ENCODE results near the gene CLTA. TPM values are rescaled to one million over a fixed set of nuclear protein-coding genes. Genes with fewer than 3 reads are reported as not detected.

The CLTA gene
- total RNA-seq, 1 experiment from 2014 or later = 760 TPM

DNA sequence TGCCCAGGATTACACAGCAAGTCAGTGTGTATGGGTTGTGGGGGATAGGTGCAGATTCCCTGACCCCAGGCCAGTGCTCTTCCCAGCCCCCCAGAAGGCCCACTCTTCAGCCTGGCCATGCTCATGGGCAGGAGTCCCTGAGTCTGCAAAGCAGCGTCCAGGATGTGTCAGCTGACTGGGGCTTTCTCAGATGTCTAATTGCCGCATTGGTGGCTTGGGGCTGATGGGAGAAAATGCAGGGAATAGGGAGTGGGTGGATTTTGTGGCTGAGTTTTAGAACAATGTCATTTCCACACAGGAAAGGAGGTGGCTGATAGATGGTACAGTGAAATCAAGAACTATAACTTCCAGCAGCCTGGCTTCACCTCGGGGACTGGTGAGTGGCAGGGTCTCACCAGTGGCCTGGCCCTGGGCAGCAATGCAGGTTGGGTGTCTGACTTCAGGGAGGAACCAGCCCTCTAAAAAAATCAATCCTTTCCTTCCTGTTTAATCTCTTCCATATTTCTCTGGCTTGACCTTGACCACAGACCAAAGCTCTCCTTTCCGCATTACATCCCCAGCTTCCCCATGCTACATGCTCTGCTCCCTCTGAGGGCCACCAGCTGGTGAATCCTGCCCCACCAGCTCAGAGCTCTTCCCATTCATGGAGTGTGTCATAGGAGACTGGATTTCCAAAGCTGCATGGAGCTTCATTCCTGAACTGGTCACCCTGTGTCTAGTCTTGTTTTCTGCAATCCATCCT lies 40.0 kb upstream of the CLTA start:
- peaks cover 12% of the 10 kb centered on the region for H3K4me1 ChIP-seq (ENCODE audit: control insufficient read depth, insufficient read depth, low read length)
- ChIA-PET POLR2A (no interaction called here), CTCF (interaction anchor here (0.6 kb wide), 1 partner anchor 204 kb away, joined by 4 read pairs; no protein-coding TSS in a partner anchor)
- intact Hi-C loops (cut with micrococcal nuclease; ENCODE audit: unreplicated experiment) (no loop called here), in situ Hi-C loops (cut with HindIII; ENCODE audit: low pct_unique_long_range_greater_than_20kb, low sequenced_read_pairs) (no loop called here)
- no peaks in the 10 kb centered on the region for H3K9me3 ChIP-seq (ENCODE audit: control insufficient read depth, insufficient read depth, low read depth, low read length)
- BruUV-seq (replicated peaks) = no TSS peak
- ATAC-seq = no peak
- H3K36me3 ChIP-seq (ENCODE audit: control insufficient read depth, insufficient read depth, low read length) = no peaks in the 10 kb centered on the region
- no peak for TF ChIP-seq TCF7L2 (IDR thresholded peaks at IDR 0.05; ENCODE audit: low read depth, low read length)
- TF ChIP-seq, protein P1, sequence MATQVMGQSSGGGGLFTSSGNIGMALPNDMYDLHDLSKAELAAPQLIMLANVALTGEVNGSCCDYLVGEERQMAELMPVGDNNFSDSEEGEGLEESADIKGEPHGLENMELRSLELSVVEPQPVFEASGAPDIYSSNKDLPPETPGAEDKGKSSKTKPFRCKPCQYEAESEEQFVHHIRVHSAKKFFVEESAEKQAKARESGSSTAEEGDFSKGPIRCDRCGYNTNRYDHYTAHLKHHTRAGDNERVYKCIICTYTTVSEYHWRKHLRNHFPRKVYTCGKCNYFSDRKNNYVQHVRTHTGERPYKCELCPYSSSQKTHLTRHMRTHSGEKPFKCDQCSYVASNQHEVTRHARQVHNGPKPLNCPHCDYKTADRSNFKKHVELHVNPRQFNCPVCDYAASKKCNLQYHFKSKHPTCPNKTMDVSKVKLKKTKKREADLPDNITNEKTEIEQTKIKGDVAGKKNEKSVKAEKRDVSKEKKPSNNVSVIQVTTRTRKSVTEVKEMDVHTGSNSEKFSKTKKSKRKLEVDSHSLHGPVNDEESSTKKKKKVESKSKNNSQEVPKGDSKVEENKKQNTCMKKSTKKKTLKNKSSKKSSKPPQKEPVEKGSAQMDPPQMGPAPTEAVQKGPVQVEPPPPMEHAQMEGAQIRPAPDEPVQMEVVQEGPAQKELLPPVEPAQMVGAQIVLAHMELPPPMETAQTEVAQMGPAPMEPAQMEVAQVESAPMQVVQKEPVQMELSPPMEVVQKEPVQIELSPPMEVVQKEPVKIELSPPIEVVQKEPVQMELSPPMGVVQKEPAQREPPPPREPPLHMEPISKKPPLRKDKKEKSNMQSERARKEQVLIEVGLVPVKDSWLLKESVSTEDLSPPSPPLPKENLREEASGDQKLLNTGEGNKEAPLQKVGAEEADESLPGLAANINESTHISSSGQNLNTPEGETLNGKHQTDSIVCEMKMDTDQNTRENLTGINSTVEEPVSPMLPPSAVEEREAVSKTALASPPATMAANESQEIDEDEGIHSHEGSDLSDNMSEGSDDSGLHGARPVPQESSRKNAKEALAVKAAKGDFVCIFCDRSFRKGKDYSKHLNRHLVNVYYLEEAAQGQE (IDR thresholded peaks at IDR 0.05; ENCODE audit: insufficient read depth in 1 of 2, low read depth in 2 of 2, low read length in 1 of 2) = no peak
- no peak for TF ChIP-seq SIN3A (IDR thresholded peaks at IDR 0.05; ENCODE audit: borderline replicate concordance, insufficient read depth, low read depth, low read length)
- TF ChIP-seq, protein P2, sequence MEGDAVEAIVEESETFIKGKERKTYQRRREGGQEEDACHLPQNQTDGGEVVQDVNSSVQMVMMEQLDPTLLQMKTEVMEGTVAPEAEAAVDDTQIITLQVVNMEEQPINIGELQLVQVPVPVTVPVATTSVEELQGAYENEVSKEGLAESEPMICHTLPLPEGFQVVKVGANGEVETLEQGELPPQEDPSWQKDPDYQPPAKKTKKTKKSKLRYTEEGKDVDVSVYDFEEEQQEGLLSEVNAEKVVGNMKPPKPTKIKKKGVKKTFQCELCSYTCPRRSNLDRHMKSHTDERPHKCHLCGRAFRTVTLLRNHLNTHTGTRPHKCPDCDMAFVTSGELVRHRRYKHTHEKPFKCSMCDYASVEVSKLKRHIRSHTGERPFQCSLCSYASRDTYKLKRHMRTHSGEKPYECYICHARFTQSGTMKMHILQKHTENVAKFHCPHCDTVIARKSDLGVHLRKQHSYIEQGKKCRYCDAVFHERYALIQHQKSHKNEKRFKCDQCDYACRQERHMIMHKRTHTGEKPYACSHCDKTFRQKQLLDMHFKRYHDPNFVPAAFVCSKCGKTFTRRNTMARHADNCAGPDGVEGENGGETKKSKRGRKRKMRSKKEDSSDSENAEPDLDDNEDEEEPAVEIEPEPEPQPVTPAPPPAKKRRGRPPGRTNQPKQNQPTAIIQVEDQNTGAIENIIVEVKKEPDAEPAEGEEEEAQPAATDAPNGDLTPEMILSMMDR (IDR thresholded peaks at IDR 0.05) = no peak
- no peak for TF ChIP-seq POLR2AphosphoS5 (IDR thresholded peaks at IDR 0.05; ENCODE audit: low read depth, low read length)
- DNase-seq (ENCODE audit: low read depth, low spot score) = no peak
- H3K27ac ChIP-seq (ENCODE audit: low read length) = no peak overlapping the region
- no peaks in the 10 kb centered on the region for H3K27me3 ChIP-seq (ENCODE audit: control insufficient read depth, insufficient read depth, low read length)
- no peak overlapping the region for H3K4me3 ChIP-seq (ENCODE audit: low read depth in 2 of 2, low read length in 2 of 2)

DNA sequence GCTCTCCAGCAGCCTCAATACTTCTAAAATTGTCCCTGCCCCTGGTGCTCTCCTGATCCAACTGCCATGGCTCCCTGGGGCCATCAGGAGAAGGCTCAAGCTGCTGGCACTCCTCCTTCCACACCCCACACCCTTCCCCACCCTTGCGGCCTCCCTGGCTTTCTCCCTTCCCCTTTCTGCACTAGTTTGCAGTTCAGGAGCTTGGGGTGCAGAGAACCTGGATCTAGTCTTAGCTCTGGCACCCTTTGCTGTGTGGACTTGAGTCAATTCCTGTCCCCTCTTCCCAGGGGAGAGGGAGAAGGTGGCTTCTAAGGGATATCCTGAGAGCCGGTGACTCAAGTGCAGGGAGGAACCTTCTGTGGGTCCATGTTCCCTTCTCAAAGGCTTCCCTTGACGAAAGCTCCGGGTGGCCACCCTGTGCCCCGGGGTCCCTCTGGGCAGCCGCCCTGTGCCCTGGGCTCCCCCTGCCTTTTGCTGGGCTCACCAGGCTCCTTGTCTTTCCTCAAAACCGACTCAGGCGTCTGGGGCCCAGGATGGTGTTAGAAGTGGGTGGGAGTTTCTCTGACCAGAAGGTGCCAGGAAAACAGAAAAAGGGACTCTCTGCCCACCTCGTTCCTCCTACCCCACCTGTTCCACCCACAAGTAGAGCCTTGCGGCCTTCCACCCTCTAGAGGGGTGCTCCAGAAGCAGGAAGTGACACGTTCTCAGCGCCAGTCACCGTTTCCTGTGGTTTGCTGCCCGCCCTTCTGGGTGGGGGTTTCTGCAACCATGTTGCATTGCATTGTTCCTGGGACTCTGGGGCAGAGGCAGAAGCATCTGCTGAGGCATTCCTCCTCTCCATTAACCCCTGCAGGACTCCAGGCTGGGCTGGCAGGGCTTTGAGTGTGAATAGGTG lies 39.2 kb upstream of the CLTA start:
- no peak for DNase-seq (ENCODE audit: low read depth, low spot score)
- ChIA-PET CTCF (interaction anchor here (0.5 kb wide), 1 partner anchor 33 kb away, joined by 3 read pairs; no protein-coding TSS in a partner anchor), POLR2A (interaction anchor here (0.7 kb wide), 2 partner anchors 142 to 1465 kb away, joined by 13 to 17 read pairs; no protein-coding TSS in a partner anchor)
- no TSS peak for BruUV-seq (replicated peaks)
- ATAC-seq = no peak
- TF ChIP-seq, protein P2 (IDR thresholded peaks at IDR 0.05) = no peak
- TF ChIP-seq, protein P1 (IDR thresholded peaks at IDR 0.05; ENCODE audit: insufficient read depth in 1 of 2, low read depth in 2 of 2, low read length in 1 of 2) = no peak
- TF ChIP-seq SIN3A (IDR thresholded peaks at IDR 0.05; ENCODE audit: borderline replicate concordance, insufficient read depth, low read depth, low read length) (no peak), TCF7L2 (IDR thresholded peaks at IDR 0.05; ENCODE audit: low read depth, low read length) (no peak), POLR2AphosphoS5 (IDR thresholded peaks at IDR 0.05; ENCODE audit: low read depth, low read length) (no peak)
- Histone ChIP-seq H3K4me3 (ENCODE audit: low read depth in 2 of 2, low read length in 2 of 2) (no peak overlapping the region), H3K27ac (ENCODE audit: low read length) (no peak overlapping the region), H3K9me3 (ENCODE audit: control insufficient read depth, insufficient read depth, low read depth, low read length) (no peaks in the 10 kb centered on the region; the same call in 1 of the 2 replicates), H3K27me3 (ENCODE audit: control insufficient read depth, insufficient read depth, low read length) (no peaks in the 10 kb centered on the region), H3K36me3 (ENCODE audit: control insufficient read depth, insufficient read depth, low read length) (no peaks in the 10 kb centered on the region), H3K4me1 (ENCODE audit: control insufficient read depth, insufficient read depth, low read length) (peaks cover 12% of the 10 kb centered on the region)
- in situ Hi-C loops (cut with HindIII; ENCODE audit: low pct_unique_long_range_greater_than_20kb, low sequenced_read_pairs) (no loop called here), intact Hi-C loops (cut with micrococcal nuclease; ENCODE audit: unreplicated experiment) (no loop called here)
